ENCODE results near the gene TSPY1. TPM values are rescaled to one million over a fixed set of nuclear protein-coding genes. Genes with fewer than 3 reads are reported as not detected.
"Not testable (repeated sequence)": the region's sequence is repeated elsewhere in the genome, so short reads cannot be mapped to it uniquely, and the experiment has no call there.

Gene TSPY1
- total RNA-seq (2014; rRNA removed; shearing (Covaris generic); ENCODE audit: low replicate concordance), result not detected in 2 replicates

- in situ Hi-C loops (cut with HindIII; ENCODE audit: low pct_unique_long_range_greater_than_20kb, low sequenced_read_pairs); DNase-seq (ENCODE audit: low read depth): not testable (repeated sequence)
These were observed at the start of gene TSPY1 for GRCh38 chrY:9466655-9467054. Gene TSPY1 (plus strand): TSS chrY:9466955. CDS start chrY:9467001, 46 bp downstream.

GRCh38 chrY:9486967-9487366 lies 20.2 kb downstream of the TSPY1 start, which contains the start of gene TSPY9:
Gene TSPY9 (plus strand): TSS chrY:9487267. CDS start chrY:9487313, 46 bp downstream.
- in situ Hi-C loops (cut with HindIII; ENCODE audit: low pct_unique_long_range_greater_than_20kb, low sequenced_read_pairs); DNase-seq (ENCODE audit: low read depth): not testable (repeated sequence)

GRCh38 chrY:9504396-9504795 lies 37.6 kb downstream of the TSPY1 start:
- in situ Hi-C loops (cut with HindIII; ENCODE audit: low pct_unique_long_range_greater_than_20kb, low sequenced_read_pairs), result not testable (repeated sequence)

GRCh38 chrY:9516287-9516686 lies 49.5 kb downstream of the TSPY1 start:
- DNase-seq (ENCODE audit: low read depth); in situ Hi-C loops (cut with HindIII; ENCODE audit: low pct_unique_long_range_greater_than_20kb, low sequenced_read_pairs): not testable (repeated sequence)

More at GRCh38 chrY:9504396-9504795, 37.6 kb downstream of the TSPY1 start:
- not testable (repeated sequence) for DNase-seq (ENCODE audit: low read depth)

Other genes starting within 250 kb of the TSPY1 start
- gene TSPY4, start 129.5 kb upstream of the TSPY1 start, total RNA-seq (2014; rRNA removed; shearing (Covaris generic); ENCODE audit: low replicate concordance), result not detected in 2 replicates
- not detected in 2 replicates for gene TSPY8, start 109.2 kb upstream of the TSPY1 start, total RNA-seq (2014; rRNA removed; shearing (Covaris generic); ENCODE audit: low replicate concordance)
- gene TSPY3, start 68.5 kb upstream of the TSPY1 start, total RNA-seq (2014; rRNA removed; shearing (Covaris generic); ENCODE audit: low replicate concordance), result not detected in 2 replicates
- gene TSPY9, start 20.3 kb downstream of the TSPY1 start, total RNA-seq (2014; rRNA removed; shearing (Covaris generic); ENCODE audit: low replicate concordance), result not detected in 2 replicates
- not detected in 2 replicates for gene TSPY10, start 60.9 kb downstream of the TSPY1 start, total RNA-seq (2014; rRNA removed; shearing (Covaris generic); ENCODE audit: low replicate concordance)